CD4-positive, alpha-beta T cell treated with Interleukin-15 for 4 hours (primary cell): ENCODE data around the gene MRLN.
"Not testable (repeated sequence)": the region's sequence is repeated elsewhere in the genome, so short reads cannot be mapped to it uniquely, and the experiment has no call there.

Experiments
- DNase-seq: peaks from one replicate; pipeline ENCODE4 v3.0.0-alpha.2; 2020; ENCODE audit warnings: low spot score

Gene MRLN

DNA sequence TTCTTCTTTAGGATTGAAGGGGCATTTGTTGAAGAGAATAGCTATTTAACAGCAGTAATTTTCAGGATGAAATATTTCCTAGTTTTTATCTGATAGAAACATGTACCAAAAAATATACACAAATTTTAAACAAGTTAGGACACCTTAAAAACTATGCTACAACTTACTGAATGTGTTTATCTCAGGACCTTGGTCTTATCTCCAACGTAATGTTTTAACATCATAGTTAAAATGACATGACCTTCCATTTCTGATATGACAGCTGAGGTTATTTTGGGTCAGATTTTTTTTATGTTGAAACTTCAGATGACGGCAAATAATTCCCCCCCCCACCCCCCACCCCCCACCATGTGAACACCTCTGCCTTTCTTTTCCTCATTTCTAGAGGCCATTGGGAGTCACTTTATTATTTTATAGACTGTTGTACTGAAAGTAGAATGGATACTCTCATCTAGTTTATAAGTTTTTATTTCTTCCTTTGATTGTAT, 8.0 kb downstream of the MRLN start:
- no peak for DNase-seq

- DNase-seq: not testable (repeated sequence)
Measured at GRCh38 chr10:59744762-59745161, 8.5 kb downstream of the MRLN start.

DNA sequence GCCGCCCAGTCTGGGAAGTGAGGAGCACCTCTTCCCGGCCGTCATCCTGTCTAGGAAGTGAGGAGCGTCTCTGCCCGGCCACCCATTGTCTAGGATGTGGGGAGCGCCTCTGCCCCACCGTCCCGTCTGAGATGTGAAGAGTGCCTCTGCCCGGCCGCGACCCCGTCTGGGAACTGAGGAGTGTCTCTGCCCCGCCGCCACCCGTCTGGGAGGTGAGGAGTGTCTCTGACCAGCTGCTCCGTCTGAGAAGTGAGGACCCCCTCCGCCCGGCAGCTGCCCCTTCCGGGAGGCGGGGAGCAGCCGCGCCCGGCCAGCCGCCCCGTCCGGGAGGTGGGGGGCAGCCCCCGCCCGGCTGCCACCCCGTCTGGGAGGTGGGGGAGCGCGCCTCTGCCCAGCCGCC, 9.1 kb downstream of the MRLN start:
- not testable (repeated sequence) for DNase-seq

- no peak for DNase-seq
Measured at GRCh38 chr10:59741583-59741982, 11.7 kb downstream of the MRLN start.

- DNase-seq: no peak
Measured at GRCh38 chr10:59741048-59741447, 12.2 kb downstream of the MRLN start.

DNA sequence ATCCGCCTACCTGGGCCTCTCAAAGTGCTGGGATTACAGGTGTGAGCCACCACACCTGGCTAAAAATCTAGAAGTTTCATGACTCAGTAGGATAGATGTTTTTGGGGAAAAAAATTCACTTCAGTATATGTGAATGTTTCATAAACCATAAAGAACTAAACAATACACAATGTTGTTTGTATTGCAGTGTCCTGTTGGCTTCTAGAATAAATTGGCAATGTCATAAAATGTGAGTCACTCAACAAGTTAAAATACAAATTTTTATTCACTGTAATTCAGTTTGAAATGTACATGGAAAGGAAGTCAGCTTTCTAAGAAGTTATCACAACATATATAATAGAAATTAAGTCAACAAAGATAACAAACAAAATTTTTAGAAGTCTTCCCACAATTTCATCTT, 16.5 kb downstream of the MRLN start:
- no peak for DNase-seq

- DNase-seq: no peak
Measured at GRCh38 chr10:59735296-59735695, 18.0 kb downstream of the MRLN start.

GRCh38 chr10:59734014-59734462, 19.2 kb downstream of the MRLN start:
- DNase-seq: no peak

DNA sequence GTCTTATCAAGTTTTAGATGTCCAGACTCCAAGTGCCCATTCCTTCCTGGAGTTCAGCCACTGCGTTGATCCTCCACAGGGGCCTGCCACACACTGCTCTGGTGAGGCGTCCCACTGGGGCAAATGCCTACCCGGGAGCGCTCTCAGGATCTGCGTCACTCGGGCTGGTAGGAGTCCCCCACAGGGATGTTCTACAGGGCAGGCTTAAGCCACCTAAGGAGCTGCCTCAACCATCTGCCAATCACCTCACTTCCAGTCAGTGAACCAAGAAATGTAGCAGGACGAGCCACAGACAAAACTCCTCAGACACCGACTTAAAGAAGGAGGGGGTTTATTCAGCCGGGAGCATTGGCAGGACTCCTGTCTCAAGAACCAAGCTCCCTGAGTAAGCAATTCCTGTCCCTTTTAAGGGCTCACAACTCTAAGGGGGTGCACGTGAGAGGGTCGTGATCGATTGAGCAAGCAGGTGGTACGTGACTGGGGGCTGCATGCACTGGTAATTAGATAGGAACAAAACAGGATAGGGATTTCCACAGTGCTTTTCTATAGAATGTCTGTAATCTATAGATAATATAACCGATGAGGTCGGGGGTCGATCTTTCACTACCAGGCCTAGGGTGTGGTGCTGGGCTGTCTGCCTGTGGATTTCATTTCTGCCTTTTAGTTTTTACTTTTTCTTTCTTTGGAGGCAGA, 19.8 kb downstream of the MRLN start:
- not testable (repeated sequence) for DNase-seq

- not testable (repeated sequence) for DNase-seq
Measured at GRCh38 chr10:59732849-59733248, 20.4 kb downstream of the MRLN start.

DNA sequence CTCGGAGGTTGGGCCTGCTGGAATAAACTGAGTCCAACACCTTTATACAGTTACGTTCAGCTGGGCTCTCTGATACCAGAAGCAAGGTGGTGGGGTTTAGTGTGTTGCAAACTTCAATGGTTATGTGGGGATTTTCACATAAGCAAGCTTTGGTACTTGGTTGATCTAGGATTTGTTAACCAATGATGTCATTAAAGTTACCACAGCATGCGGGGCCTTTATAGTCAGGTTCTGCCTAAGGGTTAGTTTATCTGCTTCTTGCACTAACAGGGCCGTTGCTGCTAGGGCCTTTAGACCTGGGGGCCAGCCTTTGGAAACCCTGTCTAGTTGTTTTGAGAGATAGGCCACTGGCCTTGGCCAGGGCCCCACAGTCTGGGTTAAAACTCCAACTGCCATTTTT, 24.1 kb downstream of the MRLN start:
- DNase-seq: not testable (repeated sequence)

- no peak for DNase-seq
Measured at GRCh38 chr10:59724098-59724938, 28.9 kb downstream of the MRLN start.

DNA sequence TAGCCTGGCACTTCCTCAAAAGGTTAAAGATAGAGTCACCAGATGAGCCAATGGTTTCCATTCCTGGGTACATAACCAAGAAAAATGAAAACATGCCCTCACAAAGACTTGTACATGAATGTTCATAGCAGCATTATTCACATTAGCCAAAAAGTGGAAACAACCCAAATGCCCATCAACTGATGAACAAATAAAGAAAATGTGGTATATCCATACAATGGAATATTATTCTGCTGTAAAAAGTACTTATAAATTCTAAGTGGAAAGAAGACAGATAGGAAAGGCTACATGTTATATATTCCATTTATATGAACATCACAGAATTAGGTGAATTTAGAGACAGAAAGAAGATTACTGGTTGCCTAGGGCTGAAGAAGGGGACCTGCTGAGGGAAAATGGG, 32.9 kb downstream of the MRLN start:
- no peak for DNase-seq

- DNase-seq: no peak
Measured at GRCh38 chr10:59719374-59719773, 33.9 kb downstream of the MRLN start.

DNA sequence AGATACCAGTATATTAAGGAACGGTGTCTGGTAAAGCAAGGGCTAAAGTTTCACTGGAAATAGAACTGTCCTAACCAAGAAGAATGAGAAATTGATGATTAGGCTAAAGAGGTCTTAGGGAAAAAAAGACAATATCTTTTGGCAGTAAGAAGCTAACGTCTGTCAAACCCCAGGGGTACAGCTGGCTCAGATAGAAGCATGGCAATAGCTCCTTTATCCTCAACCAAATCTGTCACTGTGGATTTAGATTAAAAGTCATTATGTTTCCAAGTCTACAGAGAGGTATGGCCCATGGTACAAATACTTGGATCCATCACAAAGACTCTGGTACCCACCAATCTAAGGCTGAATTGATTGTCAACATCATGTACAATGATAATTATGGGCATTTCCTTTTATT, 35.0 kb downstream of the MRLN start:
- DNase-seq: no peak

DNA sequence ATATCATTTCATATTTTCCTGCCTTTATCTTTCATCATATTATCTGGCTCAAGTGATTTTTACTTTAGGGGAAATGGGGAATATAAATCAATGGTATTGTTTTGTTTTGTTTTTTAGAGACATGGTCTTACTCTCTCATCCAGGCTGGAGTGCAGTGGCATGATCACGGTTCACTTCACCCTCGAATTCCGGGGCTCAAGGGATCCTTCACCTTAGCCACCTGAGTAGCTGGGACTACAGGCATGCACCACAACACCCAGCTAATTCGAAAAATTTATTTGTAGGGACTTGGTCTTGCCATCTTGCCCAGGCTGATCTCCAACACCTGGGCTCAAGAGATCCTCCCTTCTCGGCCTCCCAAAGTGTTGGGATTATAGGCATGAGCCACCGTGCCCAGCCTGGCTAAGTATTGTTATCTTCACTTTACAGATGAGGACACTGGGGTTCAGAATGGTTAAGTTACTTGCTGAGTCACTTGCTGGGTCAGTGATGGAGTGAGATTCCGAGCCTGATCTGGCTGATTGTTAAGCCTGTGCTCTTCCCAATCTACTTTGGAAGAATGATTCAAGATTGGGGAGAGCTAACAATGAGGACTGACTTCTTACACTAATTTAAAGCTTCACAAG, 39.9 kb downstream of the MRLN start:
- no peak for DNase-seq

GRCh38 chr10:59711871-59712494, 41.3 kb downstream of the MRLN start:
- DNase-seq: no peak

DNA sequence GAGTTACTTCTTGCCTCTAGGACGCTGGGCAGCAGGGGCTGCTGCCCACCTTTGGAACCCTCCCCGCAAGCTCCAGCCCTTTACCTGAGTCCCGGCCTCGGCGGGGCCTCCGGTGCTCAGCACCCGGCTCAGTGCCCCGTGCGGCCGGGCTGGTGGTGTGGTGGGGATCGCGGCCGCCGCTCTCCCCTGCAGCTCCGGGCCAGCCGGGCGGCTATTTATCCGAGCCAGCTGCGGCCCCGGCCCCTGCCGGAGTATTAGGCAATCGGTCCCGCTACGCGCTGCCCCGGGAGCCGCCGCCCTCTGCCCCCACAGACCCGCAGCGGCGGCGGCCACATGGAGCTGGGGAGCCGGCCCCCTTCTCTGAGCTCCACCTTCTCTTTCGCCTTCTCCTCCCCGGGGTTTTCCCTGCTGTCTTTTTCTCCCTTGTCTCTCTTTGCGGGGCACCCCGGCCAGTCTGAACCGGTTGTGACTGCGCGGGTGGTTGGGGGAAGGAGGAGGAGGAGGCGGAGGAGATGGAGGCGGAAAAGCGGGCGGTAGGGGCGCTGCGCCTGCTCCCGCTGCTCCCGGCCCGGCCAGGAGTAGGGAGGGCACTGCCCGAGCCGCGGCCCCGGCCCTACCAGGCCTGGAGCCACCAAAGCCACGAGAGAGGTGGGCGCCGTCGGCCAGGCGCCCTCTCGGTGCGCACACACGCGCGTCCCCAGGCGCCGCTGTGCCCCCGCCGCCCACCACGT, 43.7 kb downstream of the MRLN start, which contains the start of gene SLC16A9:
Gene SLC16A9, minus strand, starts transcription at position 456 of the 731 bp plus-strand sequence. CDS start 25,559 bp downstream, outside the sequence.
- no peak for DNase-seq

DNA sequence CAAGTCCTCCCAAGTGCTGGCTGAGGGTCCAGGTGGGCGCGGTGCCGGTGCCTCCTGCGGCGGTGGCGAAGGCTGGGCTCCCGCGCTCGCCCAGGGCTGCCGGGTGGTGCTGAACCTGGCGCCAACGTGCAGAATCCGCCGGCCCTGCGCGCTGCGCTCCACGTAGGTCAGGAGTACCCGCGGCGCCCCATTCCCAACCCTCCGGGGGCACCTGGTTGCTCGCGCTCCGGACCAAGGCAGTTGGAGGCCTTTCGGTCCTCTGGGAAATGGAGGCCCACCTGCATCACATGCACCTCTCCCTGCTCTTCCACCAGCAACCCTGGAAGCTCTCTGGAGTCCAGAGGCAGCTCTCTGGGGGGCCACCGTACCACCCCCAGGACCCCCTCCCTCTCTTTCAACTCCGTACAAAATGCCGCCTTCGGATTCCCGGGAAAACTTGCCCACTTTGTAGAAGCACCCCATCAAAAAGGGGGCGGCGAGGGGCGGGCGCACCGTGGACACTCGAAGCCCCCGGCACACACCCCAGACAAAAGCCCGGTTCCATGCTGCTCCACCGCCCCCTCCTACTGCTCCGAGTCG, 44.4 kb downstream of the MRLN start:
- no peak for DNase-seq

DNA sequence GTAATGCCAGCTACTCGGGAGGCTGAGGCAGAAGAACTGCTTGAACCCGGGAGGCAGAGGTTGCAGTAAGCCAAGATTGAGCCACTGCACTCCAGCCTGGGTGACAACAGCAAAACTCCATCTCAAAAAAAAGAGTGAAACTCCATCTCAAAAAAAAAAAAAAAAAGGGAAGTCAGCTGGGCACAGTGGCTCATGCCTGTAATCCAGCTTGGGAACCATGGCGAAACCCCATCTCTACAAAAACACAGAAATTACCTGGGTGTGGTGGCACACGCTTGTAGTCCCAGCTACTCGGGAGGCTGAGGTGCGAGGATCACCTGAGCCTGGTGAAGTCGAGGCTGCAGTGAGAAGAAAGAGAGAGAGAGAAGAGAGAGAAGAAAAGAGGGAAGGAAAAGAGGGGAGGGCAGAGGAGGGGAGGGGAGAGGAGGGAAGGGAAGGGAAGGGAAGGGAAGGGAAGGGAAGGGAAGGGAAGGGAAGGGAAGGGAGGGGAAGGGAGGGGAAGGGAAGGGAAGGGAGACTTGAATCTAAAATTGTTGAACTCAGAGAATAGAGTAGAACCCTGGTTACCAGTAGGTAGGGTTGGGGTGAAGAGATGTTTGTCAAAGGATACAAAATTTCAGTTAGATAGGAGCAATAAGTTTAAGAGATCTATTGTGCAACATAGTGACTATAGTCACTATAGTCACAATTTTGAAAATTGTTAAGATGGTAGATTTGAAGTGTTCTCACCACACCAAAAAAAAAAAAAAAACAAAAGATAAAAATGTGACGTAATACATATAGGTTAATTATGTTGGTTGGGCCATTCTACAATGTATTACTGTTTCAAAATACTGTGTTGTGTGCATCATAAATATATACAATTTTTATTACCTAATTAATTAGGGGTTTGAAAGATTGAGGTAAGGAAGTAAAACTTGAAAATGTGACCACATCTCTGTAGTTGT, 46.1 kb downstream of the MRLN start:
- DNase-seq: no peak
